Mesendoderm (in vitro differentiated cells): ENCODE data around the gene SPACA5. TPM values are rescaled to one million over a fixed set of nuclear protein-coding genes. Genes with fewer than 3 reads are reported as not detected.
"Not testable (repeated sequence)": the region's sequence is repeated elsewhere in the genome, so short reads cannot be mapped to it uniquely, and the experiment has no call there.

Experiments
- DNase-seq: peaks from one replicate; pipeline ENCODE4 v3.0.0; 2013
- H2AK5ac ChIP-seq: 2 replicates; pipeline ENCODE4 v1.6.1; 2013; ENCODE audit warnings: low read length, inconsistent platforms
- H2BK120ac ChIP-seq: 2 replicates; pipeline ENCODE4 v1.6.1; 2013; ENCODE audit warnings: low read depth, mild to moderate bottlenecking, low read length, moderate library complexity, mixed read lengths
- H2BK15ac ChIP-seq: replicated peaks from 2 replicates; pipeline ENCODE4 v1.6.1; 2013; ENCODE audit warnings: low read depth, mild to moderate bottlenecking, moderate library complexity
- H2BK5ac ChIP-seq: 2 replicates; pipeline ENCODE4 v1.6.1; 2013; ENCODE audit warnings: low read length, inconsistent platforms
- H3K18ac ChIP-seq: 2 replicates; pipeline ENCODE4 v1.6.1; 2013; ENCODE audit warnings: mild to moderate bottlenecking, low read length, mixed read lengths
- H3K23ac ChIP-seq: one replicate; pipeline ENCODE4 v1.6.1; 2013; ENCODE audit warnings: low read length
- H3K27ac ChIP-seq: 2 replicates; pipeline ENCODE4 v1.5.1; 2013; ENCODE audit warnings: low read depth, mild to moderate bottlenecking, inconsistent platforms, low read length, moderate library complexity
- H3K27me3 ChIP-seq: 2 replicates; pipeline ENCODE4 v1.6.1; 2013; ENCODE audit warnings: low read length, control low read depth, mild to moderate bottlenecking, inconsistent platforms; ENCODE audit not compliant: insufficient read depth, poor library complexity
- H3K36me3 ChIP-seq: 2 replicates; pipeline ENCODE4 v1.6.1; 2013; ENCODE audit warnings: low read length, inconsistent platforms; ENCODE audit not compliant: control insufficient read depth, insufficient read depth
- H3K4ac ChIP-seq: one replicate; pipeline ENCODE4 v1.6.1; 2013; ENCODE audit warnings: low read depth, mild to moderate bottlenecking, low read length, moderate library complexity
- H3K4me1 ChIP-seq: 2 replicates; pipeline ENCODE4 v1.6.1; 2013; ENCODE audit warnings: low read depth, low read length, inconsistent platforms; ENCODE audit not compliant: control insufficient read depth
- H3K4me2 ChIP-seq: 2 replicates; pipeline ENCODE4 v1.6.1; 2013; ENCODE audit warnings: low read length
- H3K4me3 ChIP-seq: 2 replicates; pipeline ENCODE4 v1.5.1; 2013; ENCODE audit warnings: mild to moderate bottlenecking, low read length
- H3K56ac ChIP-seq: one replicate; pipeline ENCODE4 v1.6.1; 2013; ENCODE audit warnings: low read length
- H3K79me1 ChIP-seq: 2 replicates; pipeline ENCODE4 v1.6.1; 2013; ENCODE audit warnings: low read length, inconsistent platforms
- H3K79me2 ChIP-seq: 2 replicates; pipeline ENCODE4 v1.6.1; 2013; ENCODE audit warnings: mild to moderate bottlenecking, low read length; ENCODE audit not compliant: control insufficient read depth, insufficient read depth
- H3K9ac ChIP-seq: 2 replicates; pipeline ENCODE4 v1.6.1; 2013; ENCODE audit warnings: low read length, inconsistent platforms
- H4K5ac ChIP-seq: one replicate; pipeline ENCODE4 v1.6.1; 2013; ENCODE audit warnings: low read length
- H4K8ac ChIP-seq: one replicate; pipeline ENCODE4 v1.6.1; 2013; ENCODE audit warnings: low read depth, mild to moderate bottlenecking, control low read depth, low read length, moderate library complexity
- WGBS: extraction: QIAGEN DNeasy Blood & Tissue Kit; methylation state at CpG from one replicate; pipeline ENCODE4 v1.1.7; 2013; ENCODE audit warnings: low lambda C conversion rate, missing lambda C conversion rate; ENCODE audit not compliant: insufficient coverage; ENCODE audit errors: extremely low coverage; 5-methylcytosine and 5-hydroxymethylcytosine counted together
- polyA plus RNA-seq, 2 experiments: library from polyadenylated mRNA; stranded (reverse); fragments of 200-250 nt; gene quantifications; one replicate each; pipeline ENCODE4 v1.2.3, GENCODE V29; 2013

The SPACA5 gene
- not detected for polyA plus RNA-seq (2013, experiment 1 of 2)
- polyA plus RNA-seq (2013, experiment 2 of 2), result not detected

DNA sequence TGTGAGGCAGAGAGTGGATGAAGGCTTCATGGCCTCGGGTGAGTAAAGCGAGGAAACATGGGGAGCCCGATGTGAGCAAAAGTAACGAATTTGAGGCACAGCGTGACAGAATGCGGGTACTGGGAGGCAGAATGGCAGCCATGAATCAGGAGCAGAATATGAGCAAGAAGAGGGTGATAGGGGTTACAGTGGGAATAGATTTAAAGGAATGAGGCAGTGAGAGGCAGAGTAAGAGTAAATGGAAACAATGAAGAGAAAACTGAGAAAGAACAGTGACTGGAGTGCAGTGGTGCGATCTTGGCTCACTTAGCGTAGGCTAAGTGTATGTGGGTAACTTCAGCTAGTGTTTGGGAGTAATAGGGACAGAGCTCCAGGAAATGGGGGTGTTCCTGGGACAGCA lies at the start of gene SPACA5:
Gene SPACA5 (plus strand): TSS at position 301 of the 400 bp plus-strand sequence. CDS start 815 bp downstream, outside the sequence.
- not testable (repeated sequence) for H3K4me3 ChIP-seq, H3K23ac ChIP-seq
- WGBS, result no CpG with 5 or more reads among the region's 8 CpGs

GRCh38 chrX:47958206-47958605 lies 48.6 kb upstream of the SPACA5 start:
- not testable (repeated sequence) for H3K4me1 ChIP-seq, H3K9ac ChIP-seq, H3K18ac ChIP-seq, DNase-seq, H3K4me3 ChIP-seq, H2BK120ac ChIP-seq, H3K79me2 ChIP-seq, H3K79me1 ChIP-seq, H3K4me2 ChIP-seq, H3K23ac ChIP-seq, H4K5ac ChIP-seq, H3K56ac ChIP-seq, H2BK15ac ChIP-seq, H2BK5ac ChIP-seq, H2AK5ac ChIP-seq, H3K36me3 ChIP-seq, H3K27me3 ChIP-seq, H4K8ac ChIP-seq, H3K27ac ChIP-seq, H3K4ac ChIP-seq
- WGBS, result no CpG with 5 or more reads among the region's 4 CpGs

More for the DNA sequence above, at the start of gene SPACA5:
- H3K4me2 ChIP-seq, H2BK5ac ChIP-seq, H3K36me3 ChIP-seq, H3K79me2 ChIP-seq, H3K56ac ChIP-seq, H3K79me1 ChIP-seq, H3K4ac ChIP-seq, H3K4me1 ChIP-seq, H3K27ac ChIP-seq, H3K9ac ChIP-seq, H4K8ac ChIP-seq, H2AK5ac ChIP-seq, H2BK15ac ChIP-seq, H3K27me3 ChIP-seq, DNase-seq, H3K18ac ChIP-seq, H4K5ac ChIP-seq, H2BK120ac ChIP-seq: not testable (repeated sequence)

DNA sequence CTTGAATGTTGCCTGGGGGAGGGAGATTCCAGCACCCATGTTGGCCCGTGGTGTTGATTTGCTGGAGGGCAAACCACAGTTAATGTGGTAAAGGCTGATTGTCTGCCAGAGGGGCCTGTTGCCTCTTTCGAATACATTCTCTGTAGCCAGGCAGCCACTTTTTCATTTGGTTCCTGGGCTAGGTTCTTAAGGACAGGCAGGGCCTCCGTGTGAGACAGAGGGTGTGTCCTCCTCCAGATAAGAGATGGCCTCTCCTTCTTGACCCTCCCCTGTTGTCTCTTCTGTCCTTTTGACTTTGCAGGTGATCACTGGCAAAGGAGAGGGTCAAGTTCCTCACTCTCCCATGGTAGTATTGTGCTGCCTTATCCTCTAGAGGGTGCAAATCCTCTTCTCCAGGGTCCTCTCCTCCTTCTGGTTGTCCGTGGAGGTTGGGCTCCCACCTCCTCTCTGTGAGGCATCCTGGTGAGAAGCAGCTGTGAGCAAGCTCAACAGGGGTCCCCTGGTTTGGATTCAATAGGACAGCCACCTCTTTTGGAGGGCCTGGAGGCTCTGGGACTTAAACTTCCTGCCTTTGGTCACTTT lies 47.9 kb upstream of the SPACA5 start:
- H2BK5ac ChIP-seq, result no peak overlapping the region
- WGBS, result no CpG with 5 or more reads among the region's 4 CpGs
- DNase-seq, result peak; percentile 78
- no peak overlapping the region for H4K8ac ChIP-seq
- no peaks in the 10 kb centered on the region for H3K79me2 ChIP-seq
- H3K18ac ChIP-seq, result no peak overlapping the region
- no peak overlapping the region for H3K56ac ChIP-seq
- H3K36me3 ChIP-seq, result no peaks in the 10 kb centered on the region
- no peak overlapping the region for H3K27ac ChIP-seq
- H3K79me1 ChIP-seq, result no peaks in the 10 kb centered on the region
- no peaks in the 10 kb centered on the region for H3K27me3 ChIP-seq
- no peaks in the 10 kb centered on the region for H3K4me1 ChIP-seq
- H2AK5ac ChIP-seq, result no peak overlapping the region
- H3K9ac ChIP-seq, result no peak overlapping the region
- H2BK120ac ChIP-seq, result no peak overlapping the region
- H3K23ac ChIP-seq, result no peak overlapping the region
- no peak overlapping the region for H3K4me3 ChIP-seq
- no peak overlapping the region for H4K5ac ChIP-seq
- H3K4ac ChIP-seq, result no peak overlapping the region
- no peak overlapping the region for H2BK15ac ChIP-seq
- no peak overlapping the region for H3K4me2 ChIP-seq

DNA sequence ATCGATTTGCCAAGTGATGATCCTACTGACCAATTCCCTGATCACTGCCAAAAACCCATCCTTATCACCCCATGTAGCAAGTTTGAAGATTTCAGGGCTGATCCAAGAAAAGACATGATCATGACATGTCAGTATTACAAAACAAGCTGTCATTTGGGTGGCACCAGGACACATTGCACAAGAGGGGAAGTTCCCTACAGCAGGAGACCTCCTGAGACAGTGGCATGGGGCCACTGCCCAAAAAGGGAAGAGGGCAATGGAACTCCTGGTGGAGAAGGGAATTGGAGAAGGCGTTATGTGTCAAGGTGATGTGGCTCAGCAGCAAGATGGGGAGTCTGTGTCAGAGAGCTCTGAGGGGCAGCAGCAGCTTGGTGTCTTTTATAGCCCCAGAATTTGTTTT lies 46.4 kb upstream of the SPACA5 start:
- Histone ChIP-seq H2AK5ac (no peak overlapping the region), H3K4me1 (no peaks in the 10 kb centered on the region), H3K4me3 (no peak overlapping the region), H4K5ac (no peak overlapping the region), H4K8ac (no peak overlapping the region), H3K9ac (no peak overlapping the region), H3K36me3 (no peaks in the 10 kb centered on the region), H2BK120ac (no peak overlapping the region), H3K27me3 (no peaks in the 10 kb centered on the region), H3K27ac (no peak overlapping the region), H3K56ac (no peak overlapping the region), H3K4ac (no peak overlapping the region), H3K4me2 (no peak overlapping the region), H3K79me2 (no peaks in the 10 kb centered on the region), H3K18ac (no peak overlapping the region), H2BK15ac (no peak overlapping the region), H2BK5ac (no peak overlapping the region), H3K23ac (no peak overlapping the region), H3K79me1 (no peaks in the 10 kb centered on the region)
- no peak for DNase-seq
- no CpG with 5 or more reads among the region's 2 CpGs for WGBS

DNA sequence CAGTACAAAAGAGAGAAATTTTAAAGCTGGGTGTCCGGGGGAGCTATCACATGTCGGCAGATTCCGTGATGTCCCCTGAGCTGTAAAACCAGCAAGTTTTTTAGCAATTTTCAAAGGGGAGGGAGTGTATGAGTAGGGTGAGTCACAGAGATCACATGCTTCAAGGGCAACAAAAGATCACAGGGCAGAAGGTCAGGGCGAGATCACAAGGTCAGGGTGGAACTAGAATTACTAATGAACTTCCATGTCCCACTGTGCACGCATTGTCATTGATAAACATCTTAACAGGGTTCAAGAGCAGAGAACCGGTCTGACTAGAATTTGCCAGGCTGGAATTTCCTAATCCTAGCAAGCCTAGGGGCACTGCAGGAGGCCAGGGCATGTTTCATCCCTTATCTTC lies 45.0 kb upstream of the SPACA5 start:
- H4K8ac ChIP-seq, H3K18ac ChIP-seq, H3K23ac ChIP-seq, H3K9ac ChIP-seq, H2BK120ac ChIP-seq, H2AK5ac ChIP-seq, H3K4me3 ChIP-seq, H3K79me2 ChIP-seq, H3K36me3 ChIP-seq, H3K4me1 ChIP-seq, H3K4me2 ChIP-seq, H3K56ac ChIP-seq, H3K27me3 ChIP-seq, H3K79me1 ChIP-seq, H2BK5ac ChIP-seq, H3K27ac ChIP-seq, H2BK15ac ChIP-seq, H4K5ac ChIP-seq, H3K4ac ChIP-seq: not testable (repeated sequence)
- WGBS, result no CpG with 5 or more reads among the region's 6 CpGs
- DNase-seq, result peak; percentile 7

GRCh38 chrX:47965526-47965925 lies 41.3 kb upstream of the SPACA5 start:
- not testable (repeated sequence) for H3K18ac ChIP-seq, H2BK5ac ChIP-seq, H2AK5ac ChIP-seq, H4K5ac ChIP-seq, H3K23ac ChIP-seq, H3K79me2 ChIP-seq, H3K4ac ChIP-seq, H3K4me3 ChIP-seq, DNase-seq, H2BK120ac ChIP-seq, H3K27ac ChIP-seq, H3K4me1 ChIP-seq, H3K4me2 ChIP-seq, H3K9ac ChIP-seq, H3K36me3 ChIP-seq, H3K56ac ChIP-seq, H2BK15ac ChIP-seq, H3K79me1 ChIP-seq, H3K27me3 ChIP-seq, H4K8ac ChIP-seq
- whole genome bisulfite sequencing, result no CpG with 5 or more reads among the region's 14 CpGs
